Activated naive CD4-positive, alpha-beta T cell treated with anti-CD3 and anti-CD28 coated beads, Interleukin-2, amount 50 U/mL, for 24 hours (primary cell): ENCODE measurements around the gene DNAJC3.

Source experiments
- H3K27ac Mint-ChIP-seq: one replicate; pipeline ENCODE4 v1.8.0; 2021; ENCODE audit warnings: mild to moderate bottlenecking, mixed read lengths
- H3K27me3 Mint-ChIP-seq: one replicate; pipeline ENCODE4 v1.8.0; 2021; ENCODE audit warnings: mixed read lengths
- H3K36me3 Mint-ChIP-seq: one replicate; pipeline ENCODE4 v1.8.0; 2021; ENCODE audit warnings: mixed read lengths
- H3K4me1 Mint-ChIP-seq: one replicate; pipeline ENCODE4 v1.8.0; 2021; ENCODE audit warnings: mixed read lengths
- H3K4me3 Mint-ChIP-seq: one replicate; pipeline ENCODE4 v1.8.0; 2021; ENCODE audit warnings: mild to moderate bottlenecking, mixed read lengths
- H3K9me3 Mint-ChIP-seq: one replicate; pipeline ENCODE4 v1.8.0; 2021; ENCODE audit warnings: mixed read lengths

The DNAJC3 gene

GRCh38 chr13:95676762-95677563 is at the start of gene DNAJC3:
Gene DNAJC3, plus strand, starts transcription at chr13:95677139. Its CDS starts 117 bp downstream, at chr13:95677256.
- H3K4me3 Mint-ChIP-seq, result peak within 1 kb of the TSS; percentile 95
- peak within 1 kb of the TSS; percentile 92 for H3K27ac Mint-ChIP-seq
- H3K4me1 Mint-ChIP-seq, result peaks cover 73% of the 10 kb centered on the region
- H3K36me3 Mint-ChIP-seq, result peaks cover 12% of the 10 kb centered on the region
- peaks cover 5% of the 10 kb centered on the region for H3K9me3 Mint-ChIP-seq
- H3K27me3 Mint-ChIP-seq, result no peaks in the 10 kb centered on the region

- no peaks in the 10 kb centered on the region for H3K36me3 Mint-ChIP-seq
- peaks cover 16% of the 10 kb centered on the region for H3K27me3 Mint-ChIP-seq
- H3K27ac Mint-ChIP-seq, result no peak overlapping the region
- no peaks in the 10 kb centered on the region for H3K4me1 Mint-ChIP-seq
- H3K9me3 Mint-ChIP-seq, result no peaks in the 10 kb centered on the region
- no peak overlapping the region for H3K4me3 Mint-ChIP-seq
Observed at GRCh38 chr13:95627590-95627989, 49.3 kb upstream of the DNAJC3 start.

GRCh38 chr13:95628488-95628887 is 48.5 kb upstream of the DNAJC3 start:
- no peak overlapping the region for H3K4me3 Mint-ChIP-seq
- H3K27ac Mint-ChIP-seq, result no peak overlapping the region
- H3K4me1 Mint-ChIP-seq, result no peaks in the 10 kb centered on the region
- H3K9me3 Mint-ChIP-seq, result no peaks in the 10 kb centered on the region
- H3K36me3 Mint-ChIP-seq, result no peaks in the 10 kb centered on the region
- peaks cover 16% of the 10 kb centered on the region for H3K27me3 Mint-ChIP-seq

GRCh38 chr13:95629071-95629470 is 47.9 kb upstream of the DNAJC3 start:
- Mint-ChIP-seq H3K4me3 (no peak overlapping the region), H3K4me1 (no peaks in the 10 kb centered on the region), H3K27ac (no peak overlapping the region), H3K36me3 (no peaks in the 10 kb centered on the region), H3K27me3 (peaks cover 16% of the 10 kb centered on the region), H3K9me3 (no peaks in the 10 kb centered on the region)

- Mint-ChIP-seq H3K36me3 (no peaks in the 10 kb centered on the region), H3K27me3 (peaks cover 8% of the 10 kb centered on the region), H3K27ac (no peak overlapping the region), H3K4me3 (no peak overlapping the region), H3K9me3 (no peaks in the 10 kb centered on the region), H3K4me1 (peaks cover 1% of the 10 kb centered on the region)
Observed at GRCh38 chr13:95630593-95630992, 46.3 kb upstream of the DNAJC3 start.

GRCh38 chr13:95636853-95637252 is 40.1 kb upstream of the DNAJC3 start:
- peaks cover 14% of the 10 kb centered on the region for H3K27me3 Mint-ChIP-seq
- peaks cover 3% of the 10 kb centered on the region for H3K36me3 Mint-ChIP-seq
- no peaks in the 10 kb centered on the region for H3K9me3 Mint-ChIP-seq

GRCh38 chr13:95641291-95642027 is 35.5 kb upstream of the DNAJC3 start:
- Mint-ChIP-seq H3K9me3 (no peaks in the 10 kb centered on the region), H3K4me1 (peaks cover 20% of the 10 kb centered on the region), H3K27ac (no peak overlapping the region), H3K4me3 (no peak overlapping the region), H3K27me3 (peaks cover 28% of the 10 kb centered on the region), H3K36me3 (peaks cover 3% of the 10 kb centered on the region)

More at GRCh38 chr13:95636853-95637252, 40.1 kb upstream of the DNAJC3 start:
- Mint-ChIP-seq H3K4me3 (no peak overlapping the region), H3K4me1 (peaks cover 17% of the 10 kb centered on the region), H3K27ac (peak overlapping the region; percentile 76)

GRCh38 chr13:95642028-95642621 is 34.8 kb upstream of the DNAJC3 start:
- Mint-ChIP-seq H3K36me3 (peaks cover 3% of the 10 kb centered on the region), H3K9me3 (no peaks in the 10 kb centered on the region), H3K27ac (no peak overlapping the region), H3K27me3 (peaks cover 28% of the 10 kb centered on the region), H3K4me1 (peaks cover 13% of the 10 kb centered on the region), H3K4me3 (no peak overlapping the region)

- H3K36me3 Mint-ChIP-seq, result peaks cover 3% of the 10 kb centered on the region
- peaks cover 31% of the 10 kb centered on the region for H3K27me3 Mint-ChIP-seq
- no peak overlapping the region for H3K27ac Mint-ChIP-seq
- H3K4me3 Mint-ChIP-seq, result no peak overlapping the region
- no peaks in the 10 kb centered on the region for H3K9me3 Mint-ChIP-seq
- H3K4me1 Mint-ChIP-seq, result peaks cover 9% of the 10 kb centered on the region
Observed at GRCh38 chr13:95642999-95643398, 33.9 kb upstream of the DNAJC3 start.

GRCh38 chr13:95643571-95643935 is 33.4 kb upstream of the DNAJC3 start:
- Mint-ChIP-seq H3K27me3 (peaks cover 31% of the 10 kb centered on the region), H3K4me3 (peak overlapping the region; percentile 72), H3K36me3 (peaks cover 3% of the 10 kb centered on the region), H3K4me1 (peaks cover 9% of the 10 kb centered on the region), H3K27ac (no peak overlapping the region), H3K9me3 (no peaks in the 10 kb centered on the region)

GRCh38 chr13:95643936-95644598 is 32.9 kb upstream of the DNAJC3 start:
- H3K27ac Mint-ChIP-seq, result no peak overlapping the region
- H3K27me3 Mint-ChIP-seq, result peaks cover 31% of the 10 kb centered on the region
- peaks cover 3% of the 10 kb centered on the region for H3K36me3 Mint-ChIP-seq
- H3K4me3 Mint-ChIP-seq, result no peak overlapping the region
- peaks cover 9% of the 10 kb centered on the region for H3K4me1 Mint-ChIP-seq
- no peaks in the 10 kb centered on the region for H3K9me3 Mint-ChIP-seq

GRCh38 chr13:95644601-95645052 is 32.3 kb upstream of the DNAJC3 start, which contains the start of gene DZIP1:
Gene DZIP1, minus strand, starts transcription at chr13:95644706. Its CDS starts 2,677 bp downstream, at chr13:95642029.
- no peak within 1 kb of the TSS for H3K27ac Mint-ChIP-seq
- peaks cover 9% of the 10 kb centered on the region for H3K4me1 Mint-ChIP-seq
- peak within 1 kb of the TSS; percentile 72 for H3K4me3 Mint-ChIP-seq
- peaks cover 31% of the 10 kb centered on the region for H3K27me3 Mint-ChIP-seq
- peaks cover 3% of the 10 kb centered on the region for H3K36me3 Mint-ChIP-seq
- H3K9me3 Mint-ChIP-seq, result no peaks in the 10 kb centered on the region

GRCh38 chr13:95647321-95647720 is 29.6 kb upstream of the DNAJC3 start:
- no peak overlapping the region for H3K27ac Mint-ChIP-seq
- H3K4me3 Mint-ChIP-seq, result no peak overlapping the region
- H3K27me3 Mint-ChIP-seq, result peaks cover 17% of the 10 kb centered on the region
- no peaks in the 10 kb centered on the region for H3K9me3 Mint-ChIP-seq
- no peaks in the 10 kb centered on the region for H3K36me3 Mint-ChIP-seq
- peaks cover 9% of the 10 kb centered on the region for H3K4me1 Mint-ChIP-seq

GRCh38 chr13:95650696-95651095 is 26.2 kb upstream of the DNAJC3 start:
- H3K27ac Mint-ChIP-seq, result no peak overlapping the region
- H3K9me3 Mint-ChIP-seq, result no peaks in the 10 kb centered on the region
- no peak overlapping the region for H3K4me3 Mint-ChIP-seq
- H3K36me3 Mint-ChIP-seq, result no peaks in the 10 kb centered on the region
- H3K4me1 Mint-ChIP-seq, result no peaks in the 10 kb centered on the region
- peaks cover 6% of the 10 kb centered on the region for H3K27me3 Mint-ChIP-seq

GRCh38 chr13:95652244-95652764 is 24.6 kb upstream of the DNAJC3 start:
- H3K9me3 Mint-ChIP-seq, result no peaks in the 10 kb centered on the region
- no peaks in the 10 kb centered on the region for H3K4me1 Mint-ChIP-seq
- H3K4me3 Mint-ChIP-seq, result no peak overlapping the region
- H3K27me3 Mint-ChIP-seq, result peaks cover under 1% of the 10 kb centered on the region
- H3K36me3 Mint-ChIP-seq, result no peaks in the 10 kb centered on the region
- no peak overlapping the region for H3K27ac Mint-ChIP-seq
